Measurements from ENCODE around the gene TMEM52.

- no peak for TF ChIP-seq GATA2 (IDR thresholded peaks at IDR 0.05; ENCODE audit: low read depth, low read length)
- TF ChIP-seq GATA3 (IDR thresholded peaks at IDR 0.05; ENCODE audit: low read depth, low read length), result no peak
Measured at GRCh38 chr1:1893997-1894353, 25.1 kb downstream of the TMEM52 start.

Measured in SH-SY5Y (cell line).